DMS114 treated with DMSO at 0.1 percent for 48 hours (cell line): ENCODE results near the gene TLCD5.

ENCODE experiments used
- DNase-seq: peaks from one replicate; lab custom pipeline; 2025; ENCODE audit not compliant: unreplicated experiment; lab: John Stamatoyannopoulos, UW

TLCD5 gene

GRCh38 chr11:120324932-120325810 is at the start of gene TLCD5:
TSS of gene TLCD5 (plus strand) at chr11:120325299. CDS start at chr11:120327442, 2,143 bp downstream.
- peak; percentile 30 for DNase-seq

- DNase-seq: no peak
Observed at GRCh38 chr11:120279502-120279901, 45.6 kb upstream of the TLCD5 start.

GRCh38 chr11:120280600-120281051 is 44.5 kb upstream of the TLCD5 start:
- DNase-seq: no peak

- no peak for DNase-seq
Observed at GRCh38 chr11:120281143-120281795, 43.8 kb upstream of the TLCD5 start.

- DNase-seq: no peak
Observed at GRCh38 chr11:120283124-120283523, 42.0 kb upstream of the TLCD5 start.

GRCh38 chr11:120284272-120284671 is 40.8 kb upstream of the TLCD5 start:
- DNase-seq: no peak

GRCh38 chr11:120285256-120285655 is 39.8 kb upstream of the TLCD5 start:
- no peak for DNase-seq

GRCh38 chr11:120288021-120288420 is 37.1 kb upstream of the TLCD5 start:
- no peak for DNase-seq

GRCh38 chr11:120289426-120289825 is 35.7 kb upstream of the TLCD5 start:
- DNase-seq: no peak

GRCh38 chr11:120290956-120291355 is 34.1 kb upstream of the TLCD5 start:
- DNase-seq: no peak

- no peak for DNase-seq
Observed at GRCh38 chr11:120293038-120293800, 31.9 kb upstream of the TLCD5 start.

GRCh38 chr11:120294096-120294495 is 31.0 kb upstream of the TLCD5 start:
- DNase-seq: no peak

- no peak for DNase-seq
Observed at GRCh38 chr11:120295099-120295498, 30.0 kb upstream of the TLCD5 start.

- no peak for DNase-seq
Observed at GRCh38 chr11:120296554-120296953, 28.5 kb upstream of the TLCD5 start.

- DNase-seq: no peak
Observed at GRCh38 chr11:120298461-120298860, 26.6 kb upstream of the TLCD5 start.

GRCh38 chr11:120302001-120302805 is 22.9 kb upstream of the TLCD5 start:
- DNase-seq: no peak

- peak; percentile 43 for DNase-seq
Observed at GRCh38 chr11:120303004-120303637, 22.0 kb upstream of the TLCD5 start.

- no peak for DNase-seq
Observed at GRCh38 chr11:120304526-120304925, 20.6 kb upstream of the TLCD5 start.

- no peak for DNase-seq
Observed at GRCh38 chr11:120305286-120305685, 19.8 kb upstream of the TLCD5 start.
